Testis (tissue), 3 donors: ENCODE measurements around the gene SGO1. TPM values are rescaled to one million over a fixed set of nuclear protein-coding genes. Genes with fewer than 3 reads are reported as not detected.

Experiments used
- DNase-seq: peaks from one replicate; pipeline ENCODE4 v3.0.0-alpha.2; 2019
- H3K27ac ChIP-seq, 2 donors: fragments of 200-600 bp; sonication (generic); one replicate each; pipeline ENCODE4 v1.5.1; 2019
- H3K27me3 ChIP-seq: fragments of 200-600 bp; sonication (generic); one replicate; pipeline ENCODE4 v1.5.1; 2019
- H3K36me3 ChIP-seq: fragments of 200-600 bp; sonication (generic); one replicate; pipeline ENCODE4 v1.5.1; 2017; ENCODE audit warnings: low read depth; ENCODE audit errors: missing control alignments
- H3K4me1 ChIP-seq: fragments of 200-600 bp; sonication (generic); one replicate; pipeline ENCODE4 v1.5.1; 2019
- H3K4me3 ChIP-seq, 2 donors: fragments of 200-600 bp; sonication (generic); one replicate each; pipeline ENCODE4 v1.5.1; 2017 to 2019
- H3K9me3 ChIP-seq: fragments of 200-600 bp; sonication (generic); one replicate; pipeline ENCODE4 v1.5.1; 2017
- CTCF ChIP-seq, 3 experiments: fragments of 450-650 bp in 2 of 3; fragments of 200-600 bp in 1 of 3; sonication (generic) in 1 of 3; IDR thresholded peaks; one replicate each; pipeline ENCODE4 v1.5.1; 2016 to 2019; ENCODE audit warnings: antibody characterized with exemption in 3 of 3, mild to moderate bottlenecking in 2 of 3, moderate library complexity in 1 of 3
- POLR2A ChIP-seq: fragments of 450-650 bp; IDR thresholded peaks from one replicate; pipeline ENCODE4 v1.6.1; 2017; ENCODE audit warnings: antibody characterized with exemption, mild to moderate bottlenecking, moderate library complexity
- WGBS, 2 donors: methylation state at CpG; one replicate each; pipeline ENCODE4 v1.1.5; 2018; 5-methylcytosine and 5-hydroxymethylcytosine counted together
- intact Hi-C: fragments of 100-400 bp; cut with DNase I; formaldehyde crosslinking; loops from one replicate; pipeline ENCODE4 v1.15.1; 2023; ENCODE audit warnings: low total_unique reads
- polyA plus RNA-seq: library from polyadenylated mRNA; stranded (reverse); fragments of 350-450 nt; fragmentation: Illumina TruSeq; extraction: RNeasy Lipid Tissue Mini Kit (QIAGEN cat#74804); gene quantifications from one replicate; pipeline ENCODE4 v1.2.3, GENCODE V29; 2014; ENCODE audit warnings: low read depth, low replicate concordance; ENCODE audit not compliant: insufficient read depth
- total RNA-seq, 2 donors: library from RNA; depleted of rRNA; stranded (reverse); fragments of >200 nt; gene quantifications; one replicate each; pipeline ENCODE4 v1.2.3, GENCODE V29; 2016

Gene SGO1
- total and polyA plus RNA-seq, 3 donors from 2014 or later, result 4.4 to 11.9 (median 10.0) TPM

- WGBS, 2 donors, result 7% methylated on average over 12 of the region's 12 CpGs
- Histone ChIP-seq H3K9me3 (no peaks in the 10 kb centered on the region), H3K27ac (no peak overlapping the region), H3K27me3 (no peaks in the 10 kb centered on the region), H3K4me3 (peak overlapping the region; percentile 68 to 80), H3K36me3 (no peaks in the 10 kb centered on the region), H3K4me1 (peaks cover 7% of the 10 kb centered on the region)
- DNase-seq, result no peak
- intact Hi-C loops, result no loop called here
- TF ChIP-seq POLR2A (no peak), CTCF (IDR thresholded peaks at IDR 0.05) (no peak)
Measured at GRCh38 chr3:20185331-20185678, 701 bp downstream of the SGO1 start.

- WGBS, 2 donors, result 84 to 87% methylated on average over 4 of the region's 4 CpGs
- DNase-seq, result no peak
- TF ChIP-seq CTCF (IDR thresholded peaks at IDR 0.05), result no peak
- no peak for TF ChIP-seq POLR2A
- Histone ChIP-seq H3K36me3 (no peaks in the 10 kb centered on the region), H3K27ac (no peak overlapping the region), H3K27me3 (no peaks in the 10 kb centered on the region), H3K9me3 (no peaks in the 10 kb centered on the region), H3K4me1 (peaks cover 4% of the 10 kb centered on the region), H3K4me3 (no peak overlapping the region)
- intact Hi-C loops, result no loop called here
Measured at GRCh38 chr3:20182206-20182605, 3.8 kb downstream of the SGO1 start.

GRCh38 chr3:20181276-20181675, 4.7 kb downstream of the SGO1 start:
- Histone ChIP-seq H3K27me3 (no peaks in the 10 kb centered on the region), H3K36me3 (no peaks in the 10 kb centered on the region), H3K9me3 (no peaks in the 10 kb centered on the region), H3K4me1 (no peaks in the 10 kb centered on the region), H3K4me3 (no peak overlapping the region), H3K27ac (no peak overlapping the region)
- TF ChIP-seq CTCF (IDR thresholded peaks at IDR 0.05) (no peak), POLR2A (no peak)
- WGBS, 2 donors, result 86 to 88% methylated on average over 3 of the region's 3 CpGs
- intact Hi-C loops, result no loop called here
- no peak for DNase-seq

DNA sequence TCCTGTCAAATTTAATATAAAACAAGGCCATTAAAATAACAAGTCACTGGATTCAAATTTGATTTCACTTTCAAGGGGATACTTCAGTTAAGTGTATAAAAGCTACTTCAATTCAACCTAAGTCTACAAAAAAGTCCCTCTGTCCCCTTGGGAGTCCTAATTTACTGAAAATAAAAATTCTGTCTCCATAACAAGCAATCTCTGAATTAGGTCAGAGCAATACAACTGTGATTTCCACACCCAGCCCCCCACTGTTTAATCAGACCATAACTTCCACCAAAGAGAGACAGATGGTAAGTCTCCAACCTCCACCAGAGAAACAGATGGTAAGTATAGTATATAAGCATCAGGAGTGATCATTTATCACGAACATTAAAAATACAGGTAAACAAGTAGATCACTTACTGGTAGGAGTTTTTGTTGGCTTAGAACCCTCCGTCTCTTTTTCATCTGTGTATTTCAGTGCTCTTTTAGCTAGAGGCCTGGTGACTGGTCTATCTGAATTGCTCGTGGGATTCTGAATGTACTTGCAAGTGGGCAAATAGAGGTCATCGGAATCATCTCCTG, 12.1 kb downstream of the SGO1 start:
- Histone ChIP-seq H3K4me1 (no peaks in the 10 kb centered on the region), H3K36me3 (no peaks in the 10 kb centered on the region), H3K9me3 (no peaks in the 10 kb centered on the region), H3K27ac (no peak overlapping the region), H3K27me3 (no peaks in the 10 kb centered on the region), H3K4me3 (no peak overlapping the region)
- intact Hi-C loops, result no loop called here
- WGBS, 2 donors, result 90 to 93% methylated on average over 4 of the region's 4 CpGs
- DNase-seq, result no peak
- TF ChIP-seq POLR2A (no peak), CTCF (IDR thresholded peaks at IDR 0.05) (no peak)

- Histone ChIP-seq H3K36me3 (no peaks in the 10 kb centered on the region), H3K4me1 (no peaks in the 10 kb centered on the region), H3K27me3 (no peaks in the 10 kb centered on the region), H3K4me3 (no peak overlapping the region), H3K9me3 (no peaks in the 10 kb centered on the region), H3K27ac (no peak overlapping the region)
- TF ChIP-seq CTCF (IDR thresholded peaks at IDR 0.05) (no peak), POLR2A (no peak)
- DNase-seq, result no peak
- 95 to 100% methylated on average over 2 of the region's 2 CpGs for whole genome bisulfite sequencing, 2 donors
- intact Hi-C loops, result no loop called here
Measured at GRCh38 chr3:20161714-20162113, 24.3 kb downstream of the SGO1 start.
